H1 (cell line): ENCODE measurements around the gene BET1L. TPM values are rescaled to one million over a fixed set of nuclear protein-coding genes. Genes with fewer than 3 reads are reported as not detected.

Source experiments
- CTCF ChIA-PET: fragments of 300-600 bp; sonication (Branson Sonifier 250); formaldehyde crosslinking; loops from one replicate; lab custom pipeline; 2021; ENCODE audit not compliant: partially characterized antibody; lab: Charles Lee
- POLR2A ChIA-PET: fragments of 300-600 bp; sonication (Branson Sonifier 250); formaldehyde crosslinking; loops from one replicate; lab custom pipeline; 2021; ENCODE audit warnings: inconsistent platforms; ENCODE audit not compliant: partially characterized antibody; lab: Charles Lee
- DNase-seq, 2 experiments: peaks; one replicate each; pipeline versions ENCODE4 v3.0.0 to v3.0.0-alpha.2; 2010 to 2022; ENCODE audit warnings: low spot score in 2 of 2, low read depth in 1 of 2, mixed read lengths in 1 of 2
- FAIRE-seq: peaks from 2 replicates; lab custom pipeline; 2011; peaks lifted over from hg19 to GRCh38; lab: Jason Lieb, UNC
- H2AFZ ChIP-seq: 2 replicates; pipeline ENCODE4 v1.8.1; 2012; ENCODE audit warnings: low read length, inconsistent platforms
- H2AK5ac ChIP-seq: 2 replicates; pipeline ENCODE4 v1.6.1; 2013; ENCODE audit warnings: low read depth, low read length
- H2BK120ac ChIP-seq: replicated peaks from 2 replicates; pipeline ENCODE3; 2013; ENCODE audit warnings: low read depth, low read length, inconsistent platforms
- H2BK12ac ChIP-seq: 2 replicates; pipeline ENCODE4 v1.6.1; 2013; ENCODE audit warnings: low read depth, low read length
- H2BK15ac ChIP-seq: 2 replicates; pipeline ENCODE4 v1.6.1; 2013; ENCODE audit warnings: low read length
- H2BK20ac ChIP-seq: 2 replicates; pipeline ENCODE4 v1.6.1; 2013; ENCODE audit warnings: low read length
- H2BK5ac ChIP-seq: 2 replicates; pipeline ENCODE4 v1.6.1; 2013; ENCODE audit warnings: low read depth, low read length
- H3K14ac ChIP-seq: 2 replicates; pipeline ENCODE4 v1.6.1; 2013; ENCODE audit warnings: inconsistent platforms; ENCODE audit not compliant: insufficient read length
- H3K18ac ChIP-seq: 2 replicates; pipeline ENCODE4 v1.6.1; 2013; ENCODE audit warnings: low read length; ENCODE audit errors: extremely low read depth
- H3K23ac ChIP-seq: 2 replicates; pipeline ENCODE4 v1.6.1; 2013; ENCODE audit warnings: inconsistent platforms; ENCODE audit not compliant: insufficient read length
- H3K23me2 ChIP-seq: 2 replicates; pipeline ENCODE4 v1.6.1; 2013; ENCODE audit warnings: low read depth, low read length
- H3K27ac ChIP-seq: 2 replicates; pipeline ENCODE4 v1.6.1; 2011; ENCODE audit warnings: low read depth, low read length, inconsistent platforms
- H3K27me3 ChIP-seq, 4 experiments: replicated peaks in 1 of 4; 1 replicate in 1 of 4; 2 replicates in 3 of 4; pipeline versions ENCODE4 v1.6.1 to v1.8.1; 2011 to 2013; ENCODE audit warnings: low read length in 3 of 4, mild to moderate bottlenecking in 3 of 4, inconsistent platforms in 2 of 4, mixed read lengths in 2 of 4, moderate library complexity in 1 of 4; ENCODE audit not compliant: control insufficient read depth in 3 of 4, insufficient read depth in 3 of 4; ENCODE audit errors: extremely low read depth in 1 of 4
- H3K36me3 ChIP-seq, 4 experiments: 2 replicates each; pipeline versions ENCODE4 v1.6.1 to v1.8.1; 2011 to 2013; ENCODE audit warnings: mild to moderate bottlenecking in 4 of 4, low read length in 3 of 4, moderate library complexity in 2 of 4, control low read depth in 1 of 4, inconsistent platforms in 1 of 4; ENCODE audit not compliant: insufficient read depth in 4 of 4, control insufficient read depth in 2 of 4
- H3K4ac ChIP-seq: replicated peaks from 2 replicates; pipeline ENCODE3; 2013; ENCODE audit warnings: low read length, low read depth, mixed read lengths, inconsistent platforms; ENCODE audit not compliant: insufficient read length
- H3K4me1 ChIP-seq, 4 experiments: replicated peaks in 1 of 4; 1 replicate in 1 of 4; 2 replicates in 3 of 4; pipeline versions ENCODE4 v1.6.1 to v1.8.1; 2011 to 2013; ENCODE audit warnings: low read length in 3 of 4, inconsistent platforms in 2 of 4, mixed read lengths in 1 of 4; ENCODE audit not compliant: insufficient read depth in 4 of 4, control insufficient read depth in 3 of 4
- H3K4me2 ChIP-seq, 2 experiments: 2 replicates each; pipeline versions ENCODE4 v1.6.1 to v1.8.1; 2011 to 2013; ENCODE audit warnings: low read depth in 2 of 2, low read length in 2 of 2, control low read depth in 1 of 2, inconsistent platforms in 1 of 2, mild to moderate bottlenecking in 1 of 2; ENCODE audit not compliant: insufficient read depth in 1 of 2
- H3K4me3 ChIP-seq, 4 experiments: fragments of 200-600, 300-600 bp in 1 of 4; sonication (generic), shearing (Covaris generic), sonication (Bioruptor Twin) in 1 of 4; 2 replicates each; pipeline versions ENCODE4 v1.5.1 to v1.8.1; 2011 to 2016; ENCODE audit warnings: low read length in 4 of 4, low read depth in 3 of 4, control low read depth in 2 of 4, inconsistent platforms in 2 of 4, mild to moderate bottlenecking in 2 of 4, mixed read lengths in 1 of 4, moderate library complexity in 1 of 4; ENCODE audit not compliant: insufficient read depth in 2 of 4; ENCODE audit errors: extremely low read depth in 1 of 4
- H3K56ac ChIP-seq: replicated peaks from 2 replicates; pipeline ENCODE3; 2013; ENCODE audit warnings: low read depth, mild to moderate bottlenecking, mixed read lengths, low read length, inconsistent platforms; ENCODE audit not compliant: insufficient read length
- H3K79me1 ChIP-seq: 2 replicates; pipeline ENCODE4 v1.6.1; 2013; ENCODE audit warnings: low read depth, low read length, control low read depth
- H3K79me2 ChIP-seq, 2 experiments: 2 replicates each; pipeline versions ENCODE4 v1.6.1 to v1.8.1; 2012 to 2013; ENCODE audit warnings: low read length in 2 of 2, mild to moderate bottlenecking in 2 of 2, inconsistent platforms in 1 of 2; ENCODE audit not compliant: insufficient read depth in 2 of 2, control insufficient read depth in 1 of 2
- H3K9ac ChIP-seq, 4 experiments: replicated peaks in 1 of 4; 1 replicate in 1 of 4; 2 replicates in 3 of 4; pipeline versions ENCODE4 v1.6.1 to v1.8.1; 2011 to 2013; ENCODE audit warnings: low read depth in 3 of 4, low read length in 3 of 4, control low read depth in 2 of 4, mild to moderate bottlenecking in 2 of 4, moderate library complexity in 2 of 4, inconsistent platforms in 1 of 4; ENCODE audit errors: extremely low read depth in 1 of 4
- H3K9me3 ChIP-seq, 2 experiments: 2 replicates each; pipeline versions ENCODE4 v1.6.1 to v1.8.1; 2012 to 2013; ENCODE audit warnings: mild to moderate bottlenecking in 2 of 2, moderate library complexity in 2 of 2, control low read depth in 1 of 2, inconsistent platforms in 1 of 2, low read depth in 1 of 2, low read length in 1 of 2, mixed read lengths in 1 of 2; ENCODE audit not compliant: insufficient read depth in 2 of 2
- H4K20me1 ChIP-seq, 2 experiments: replicated peaks in 1 of 2; 2 replicates each; pipeline versions ENCODE3 to v1.8.1; 2011 to 2013; ENCODE audit warnings: inconsistent platforms in 2 of 2, low read length in 2 of 2, mild to moderate bottlenecking in 1 of 2; ENCODE audit not compliant: insufficient read depth in 2 of 2, control insufficient read depth in 1 of 2
- H4K5ac ChIP-seq: 2 replicates; pipeline ENCODE4 v1.6.1; 2013; ENCODE audit warnings: low read length, low read depth, mixed read lengths, inconsistent platforms; ENCODE audit not compliant: insufficient read length
- H4K8ac ChIP-seq: 2 replicates; pipeline ENCODE4 v1.8.0; 2013; ENCODE audit warnings: mild to moderate bottlenecking, moderate library complexity, low read length, inconsistent platforms; ENCODE audit not compliant: insufficient read depth; ENCODE audit errors: extremely low read depth
- H4K91ac ChIP-seq: replicated peaks from 2 replicates; pipeline ENCODE3; 2013; ENCODE audit warnings: low read length, mixed read lengths, inconsistent platforms; ENCODE audit not compliant: insufficient read length
- KDM1A ChIP-seq: fragments of 200-600, 300-600 bp; sonication (generic); IDR thresholded peaks from 2 replicates; pipeline ENCODE4 v1.7.1; 2016; ENCODE audit warnings: mild to moderate bottlenecking, low read length, borderline replicate concordance
- RBBP5 ChIP-seq: IDR thresholded peaks from 2 replicates; pipeline ENCODE4 v1.7.1; 2012; ENCODE audit warnings: low read depth, mild to moderate bottlenecking, inconsistent platforms, low read length, moderate library complexity, borderline replicate concordance
- TAF1 ChIP-seq: IDR thresholded peaks from 2 replicates; pipeline ENCODE4 v1.6.1; 2011; ENCODE audit warnings: mild to moderate bottlenecking, low read depth, low read length
- TBP ChIP-seq: IDR thresholded peaks from 2 replicates; pipeline ENCODE4 v1.6.1; 2011; ENCODE audit warnings: low read depth, low read length, improper control_type of control experiment
- WGBS, 2 experiments: shearing (Covaris generic) in 1 of 2; methylation state at CpG; one replicate each; pipeline versions ENCODE4 v1.1.6 to v1.1.7; 2013 to 2015; ENCODE audit warnings: low lambda C conversion rate in 2 of 2, mixed read lengths in 2 of 2, inconsistent platforms in 1 of 2, low coverage in 1 of 2, missing lambda C conversion rate in 1 of 2; ENCODE audit not compliant: insufficient replicate concordance in 2 of 2, insufficient coverage in 1 of 2, insufficient read length in 1 of 2; ENCODE audit errors: extremely low coverage in 1 of 2, missing lambda C conversion rate in 1 of 2; 5-methylcytosine and 5-hydroxymethylcytosine counted together
- polyA plus RNA-seq, 7 experiments: library from polyadenylated mRNA; depleted of rRNA in 3 of 7; stranded (reverse) in 5 of 7; unstranded in 2 of 7; fragments of >200 nt in 5 of 7; fragments of 200-250 nt in 2 of 7; gene quantifications; 1 replicate in 5 of 7; 2 replicates in 1 of 7; 4 replicates in 1 of 7; pipeline versions ENCODE4 v1.2.1 to v1.2.3, GENCODE V29; 2011 to 2013; ENCODE audit warnings: missing spikeins in 2 of 7, mixed read lengths in 2 of 7
- total RNA-seq: library from RNA; stranded (reverse); fragmentation: NEBNext Ultra II Directional; extraction: Animal tissue kit (Norgen Biotek cat#: 25700); gene quantifications from 2 replicates; pipeline ENCODE4 v1.2.1, GENCODE V29; 2021

The BET1L gene
- total and polyA plus RNA-seq, 2 of the 8 experiments (the other 6 are each of a cell fraction or from before 2014, with no cell fraction given): 40.2 to 61.9 TPM

DNA sequence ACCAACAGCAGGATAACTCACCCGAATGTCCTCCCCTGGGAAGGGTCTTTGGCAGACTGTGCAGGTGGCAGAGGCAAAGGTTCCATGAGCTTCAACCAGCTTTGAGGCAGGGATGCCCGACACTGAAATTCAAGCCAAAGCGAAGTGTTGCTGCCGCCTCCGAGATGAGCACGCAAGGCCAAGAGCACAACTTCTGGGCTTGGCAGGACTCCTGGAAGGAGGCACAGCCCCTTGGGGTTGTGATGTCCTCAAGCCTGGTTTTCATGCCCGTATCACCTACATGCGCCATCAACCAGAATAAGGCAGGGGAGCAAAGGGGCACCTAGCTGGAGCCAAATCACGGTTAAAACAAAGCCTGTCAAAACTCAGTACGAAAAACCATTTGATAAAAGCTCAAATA, 23.2 kb upstream of the BET1L start:
- no peak for DNase-seq
- Histone ChIP-seq H4K8ac (no peak overlapping the region), H3K27me3 (no peaks in the 10 kb centered on the region)

More for the DNA sequence above, 23.2 kb upstream of the BET1L start:
- no peak overlapping the region for H3K18ac ChIP-seq
- H3K14ac ChIP-seq: no peak overlapping the region
- no peak overlapping the region for H4K5ac ChIP-seq
- POLR2A ChIA-PET: interaction anchor here (1.9 to 9.7 kb wide), 2 partner anchors 15 to 21 kb away, joined by 9 to 99 read pairs; no protein-coding TSS in a partner anchor
- H3K23ac ChIP-seq: no peak overlapping the region
- H2AK5ac ChIP-seq: no peak overlapping the region
- no peak for FAIRE-seq
- no peak overlapping the region for H3K27ac ChIP-seq
- H2BK15ac ChIP-seq: no peak overlapping the region
- H4K20me1 ChIP-seq: no peaks in the 10 kb centered on the region
- 90% methylated on average over 10 of the region's 10 CpGs; no CpG with 5 or more reads in 1 of the 2 experiments for WGBS, 2 experiments
- H3K79me1 ChIP-seq: peaks cover 2% of the 10 kb centered on the region; the same call in 1 of the 2 replicates
- peaks cover 0 to 7% of the 10 kb centered on the region in 2 experiments; a peak in 1 of 4 replicates for H3K79me2 ChIP-seq
- H2BK12ac ChIP-seq: no peak overlapping the region
- no peak overlapping the region for H3K4me3 ChIP-seq
- no peak overlapping the region for H2BK120ac ChIP-seq
- H3K9me3 ChIP-seq: no peaks in the 10 kb centered on the region
- no peak overlapping the region for H2BK5ac ChIP-seq
- no peak overlapping the region for H3K4me2 ChIP-seq
- H3K56ac ChIP-seq: no peak overlapping the region
- no peak overlapping the region for H2BK20ac ChIP-seq
- no peak overlapping the region for H3K9ac ChIP-seq
- H3K4me1 ChIP-seq: no peaks in the 10 kb centered on the region
- H3K36me3 ChIP-seq: no peaks in the 10 kb centered on the region; a peak in 2 of 8 replicates
- TF ChIP-seq TAF1 (no peak), RBBP5 (no peak), TBP (no peak), KDM1A (no peak)
- CTCF ChIA-PET: interaction anchor here (0.8 to 3.7 kb wide), 5 partner anchors 19 to 136 kb away, joined by 3 to 18 read pairs (median 3); no protein-coding TSS in a partner anchor
- no peak overlapping the region for H3K4ac ChIP-seq
- peaks cover under 1% of the 10 kb centered on the region for H3K23me2 ChIP-seq
- no peak overlapping the region for H2AFZ ChIP-seq
- H4K91ac ChIP-seq: no peak overlapping the region
